NOMO-1 (cell line): ENCODE data around the gene UBL4A.

Source experiments
- DNase-seq, 2 experiments: peaks; one replicate each; lab custom pipeline; 2025; ENCODE audit not compliant: unreplicated experiment in 2 of 2; lab: John Stamatoyannopoulos, UW

UBL4A gene

GRCh38 chrX:154441984-154442707, 44.3 kb downstream of the UBL4A start:
- DNase-seq, result no peak

GRCh38 chrX:154441564-154441963, 44.9 kb downstream of the UBL4A start:
- DNase-seq, result no peak

GRCh38 chrX:154440623-154441357, 45.6 kb downstream of the UBL4A start:
- DNase-seq, result no peak

- no peak for DNase-seq
Observed at GRCh38 chrX:154439841-154440240, 46.6 kb downstream of the UBL4A start.

- no peak for DNase-seq
Observed at GRCh38 chrX:154437971-154438893, 48.2 kb downstream of the UBL4A start.

- DNase-seq, result no peak
Observed at GRCh38 chrX:154436983-154437752, 49.2 kb downstream of the UBL4A start, which contains the start of gene GDI1. TSS of gene GDI1 (plus strand) at chrX:154437154. CDS start at chrX:154437255, 101 bp downstream.

- DNase-seq, result no peak
Observed at GRCh38 chrX:154436374-154436982, 49.9 kb downstream of the UBL4A start.

- DNase-seq, result no peak
Observed at GRCh38 chrX:154435171-154435733, 51.2 kb downstream of the UBL4A start.

GRCh38 chrX:154434394-154435168, 51.8 kb downstream of the UBL4A start:
- DNase-seq, result no peak
